Esophagus mucosa (tissue), 1 donor: ENCODE results near the gene SIRPG. TPM values are rescaled to one million over a fixed set of nuclear protein-coding genes. Genes with fewer than 3 reads are reported as not detected.
A peak's percentile ranks its signal among the peaks of the same experiment; 100 is the strongest.
"Not testable (repeated sequence)": the region's sequence is repeated elsewhere in the genome, so short reads cannot be mapped to it uniquely, and the experiment has no call there.

Experiments
- ATAC-seq: fragments of 200-7000 bp; cut with Tn5 transposase; one replicate; pipeline ENCODE4 v1.9.1; 2020
- total RNA-seq: library from RNA; stranded (reverse); gene quantifications from one replicate; pipeline ENCODE4 v1.2.4, GENCODE V29; 2023
- donor health status: DM: yes; HTN: yes; CAD: no.

SIRPG gene
- 0.60 TPM for total RNA-seq

DNA sequence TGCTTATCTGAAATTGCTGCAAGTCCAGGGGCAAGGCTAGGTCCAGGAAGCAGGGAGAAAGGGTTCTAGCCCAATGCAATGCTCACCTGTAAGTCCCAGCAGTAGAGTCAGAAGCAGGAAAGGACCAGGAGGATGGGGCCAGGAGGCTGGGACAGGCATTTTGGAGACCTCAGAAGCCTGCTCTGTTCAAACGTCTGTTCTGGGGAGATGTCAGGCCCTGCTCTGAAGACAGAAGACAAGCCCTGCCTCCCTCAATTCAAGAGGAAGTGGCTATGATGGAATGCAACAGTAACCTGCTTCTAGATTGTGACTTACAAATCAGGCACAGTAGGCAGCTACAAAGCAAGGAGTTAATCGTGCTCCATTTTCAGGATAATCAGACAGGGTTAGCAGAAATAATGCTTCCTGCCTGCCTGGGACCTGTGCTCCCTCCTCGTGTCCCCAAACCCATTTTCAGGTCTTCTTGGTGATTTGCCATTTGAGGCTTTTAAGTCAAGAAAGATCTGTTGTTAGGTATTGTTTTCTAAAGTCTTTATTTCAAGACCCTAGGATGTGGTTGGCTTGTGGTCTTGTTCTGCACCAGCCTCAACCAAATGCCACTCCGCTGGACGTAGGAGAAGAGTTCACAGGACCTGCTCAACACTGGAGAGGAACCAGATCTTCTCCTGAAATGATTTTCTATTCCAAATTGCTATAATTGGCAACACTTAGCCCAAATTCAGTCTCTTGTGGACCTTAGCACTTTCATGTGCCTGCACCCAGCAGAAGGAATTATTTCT lies at the start of gene SIRPG:
SIRPG (minus strand) TSS at position 224 of the 779 bp plus-strand sequence; CDS start at position 159, 65 bp downstream.
- peak; percentile 11 for ATAC-seq

DNA sequence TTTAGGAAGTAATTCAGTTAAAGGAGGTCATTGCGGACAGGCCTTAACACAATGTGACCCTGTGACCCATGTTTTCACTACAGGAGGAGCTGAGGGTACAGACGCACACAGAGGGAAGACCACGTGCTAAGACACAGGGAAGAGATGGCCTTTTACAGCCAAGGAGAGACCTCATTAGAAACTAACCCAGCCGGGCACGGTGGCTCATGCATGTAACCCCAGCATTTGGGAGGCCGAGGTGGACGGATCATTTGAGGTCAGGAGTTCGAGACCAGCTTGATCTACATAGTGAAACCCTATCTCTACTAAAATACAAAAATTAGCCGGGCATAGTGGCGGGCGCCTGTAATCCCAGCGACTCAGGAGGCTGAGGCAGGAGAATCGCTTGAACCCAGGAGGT lies 49.3 kb upstream of the SIRPG start:
- ATAC-seq = not testable (repeated sequence)

DNA sequence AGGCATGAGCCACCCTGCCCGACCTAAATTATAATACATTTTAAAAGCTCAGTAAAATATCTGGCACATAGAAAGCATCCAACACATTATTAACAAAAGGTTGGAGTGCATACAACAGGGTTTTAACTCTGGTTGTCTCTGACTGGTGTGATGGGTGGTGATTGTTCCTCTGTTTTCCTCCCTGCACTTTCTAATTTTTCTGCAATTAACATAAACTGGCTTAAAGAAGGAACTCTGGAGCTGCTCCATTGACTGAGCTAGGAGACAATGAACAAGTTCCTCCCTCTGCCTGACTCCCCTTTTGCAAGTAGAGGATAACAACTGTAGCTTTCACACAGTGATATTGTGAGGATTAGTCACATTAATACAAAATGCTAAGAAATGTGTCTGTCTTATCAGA lies 48.5 kb upstream of the SIRPG start:
- ATAC-seq = no peak

DNA sequence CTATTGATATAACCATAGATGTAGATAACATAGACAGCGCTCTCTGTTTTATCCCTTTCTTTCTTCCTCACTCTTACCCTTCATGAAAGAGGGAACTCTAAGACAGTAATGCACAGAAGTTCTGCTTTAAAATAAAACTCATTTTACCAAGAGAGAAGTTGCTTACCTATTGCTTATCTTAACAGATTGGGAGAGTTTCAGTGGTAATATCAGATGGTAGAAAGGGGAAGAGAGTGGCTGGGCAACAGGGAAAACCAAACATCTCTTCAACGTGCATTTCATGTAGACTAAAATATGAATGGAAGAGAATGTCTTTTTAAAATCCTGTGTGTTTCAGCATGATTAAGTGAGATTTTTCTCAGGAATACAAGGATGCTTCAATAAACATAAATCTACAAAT lies 45.3 kb upstream of the SIRPG start:
- no peak for ATAC-seq

DNA sequence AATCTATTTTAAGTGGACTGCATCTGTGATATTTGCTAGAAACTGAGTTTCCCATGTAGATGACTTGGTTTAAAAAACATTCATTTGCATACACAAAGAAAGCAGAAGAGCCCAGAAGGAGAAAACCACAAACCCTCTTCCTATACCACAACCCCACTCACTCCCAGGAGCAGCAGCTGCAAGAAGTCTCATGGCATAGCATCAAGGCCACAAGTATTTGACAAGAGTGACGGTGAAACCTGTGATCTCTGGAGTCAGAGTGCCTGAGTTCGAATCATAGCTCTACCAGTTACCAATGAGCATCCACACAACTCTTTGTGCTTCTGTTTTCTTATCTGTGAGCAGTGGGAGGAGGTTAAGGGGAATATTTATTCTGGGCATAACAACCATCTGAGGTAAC lies 44.7 kb upstream of the SIRPG start:
- ATAC-seq = no peak

DNA sequence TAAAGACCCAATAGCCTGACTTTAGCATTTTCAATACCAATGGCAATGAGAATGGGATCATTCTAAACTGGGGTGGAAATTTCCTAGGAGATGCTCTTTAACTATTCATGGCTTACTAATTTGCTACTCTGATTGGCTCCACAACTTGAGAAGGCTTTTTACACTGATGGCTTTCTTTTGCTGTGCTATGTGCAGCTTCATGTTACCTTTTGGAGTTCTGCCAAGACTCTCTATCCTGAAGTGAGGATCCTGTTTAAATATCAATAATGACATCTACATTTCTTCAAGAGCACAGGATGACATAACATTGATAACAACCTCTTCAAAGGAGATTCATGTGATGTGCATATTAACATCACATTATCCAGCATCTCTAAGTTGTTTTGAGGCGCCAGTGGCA lies 43.4 kb upstream of the SIRPG start:
- ATAC-seq = no peak

DNA sequence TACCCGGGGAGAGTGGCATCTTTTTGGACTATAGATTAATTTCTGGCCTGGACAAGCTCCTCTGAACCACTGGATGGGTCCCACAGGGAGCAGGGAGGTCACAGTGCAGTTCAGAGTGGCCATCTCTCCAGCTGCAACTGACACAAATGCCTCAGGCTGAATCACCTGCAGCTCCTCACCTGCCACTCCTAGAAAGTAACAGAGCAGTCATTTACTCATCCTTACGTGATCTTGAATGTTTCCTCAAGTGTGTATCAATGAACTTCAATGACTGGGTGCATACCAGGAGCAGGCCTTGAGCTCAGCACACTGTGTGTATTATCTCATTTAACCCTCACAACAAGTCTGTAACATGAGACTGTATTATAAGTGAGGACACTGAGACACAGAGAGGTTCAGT lies 40.0 kb upstream of the SIRPG start:
- no peak for ATAC-seq

DNA sequence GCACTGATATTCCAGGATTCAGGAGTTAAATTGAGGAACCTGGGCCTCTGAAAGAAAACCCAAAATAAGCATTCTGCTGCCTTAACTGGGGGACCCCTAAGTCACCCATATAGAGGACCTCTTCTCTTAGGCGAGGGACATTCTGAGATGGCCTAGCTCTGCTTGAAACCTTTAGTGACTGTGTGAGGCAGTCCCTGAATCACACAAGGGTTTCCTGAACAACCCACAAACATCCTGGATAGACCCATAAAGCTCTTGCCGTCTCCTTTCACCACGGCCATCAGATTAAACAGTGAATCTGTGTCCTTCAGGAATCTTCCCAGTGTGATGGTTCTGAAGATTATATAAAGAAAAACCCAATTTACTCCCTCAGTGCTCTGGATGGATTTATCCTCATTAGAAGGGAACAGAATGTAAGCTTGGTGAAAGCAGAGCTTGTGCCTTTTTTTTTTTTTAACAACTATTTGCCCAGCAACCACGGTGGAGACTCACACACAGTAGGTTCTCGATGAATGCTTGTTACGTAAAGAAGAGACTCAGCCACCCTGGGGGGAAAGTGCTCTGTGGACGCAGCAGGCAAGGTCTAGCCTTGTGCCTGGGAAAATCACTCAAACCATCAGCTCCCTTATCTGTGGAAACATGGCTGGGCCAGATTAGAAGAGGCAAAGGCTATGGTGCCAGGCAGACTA lies 39.1 kb upstream of the SIRPG start:
- ATAC-seq = no peak

DNA sequence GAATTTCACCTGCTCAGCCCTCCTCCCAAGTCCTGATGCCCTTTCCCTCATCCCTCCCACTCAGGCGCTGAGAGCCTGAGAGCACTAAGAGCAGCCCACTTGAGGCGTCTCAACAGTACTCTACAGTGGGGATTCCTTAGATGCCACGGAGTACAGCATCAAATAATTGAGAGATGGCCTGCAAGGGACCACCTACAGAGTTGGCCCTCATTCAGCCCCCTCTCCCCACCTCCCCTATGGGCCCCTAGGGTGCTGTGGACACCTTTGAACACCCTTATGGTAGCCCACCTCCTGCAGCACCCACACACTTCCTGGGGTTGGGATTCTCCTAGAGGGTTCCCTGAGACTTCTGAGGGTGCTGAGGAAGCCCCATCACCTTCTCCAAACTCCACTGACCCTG lies 37.1 kb upstream of the SIRPG start:
- ATAC-seq = no peak

DNA sequence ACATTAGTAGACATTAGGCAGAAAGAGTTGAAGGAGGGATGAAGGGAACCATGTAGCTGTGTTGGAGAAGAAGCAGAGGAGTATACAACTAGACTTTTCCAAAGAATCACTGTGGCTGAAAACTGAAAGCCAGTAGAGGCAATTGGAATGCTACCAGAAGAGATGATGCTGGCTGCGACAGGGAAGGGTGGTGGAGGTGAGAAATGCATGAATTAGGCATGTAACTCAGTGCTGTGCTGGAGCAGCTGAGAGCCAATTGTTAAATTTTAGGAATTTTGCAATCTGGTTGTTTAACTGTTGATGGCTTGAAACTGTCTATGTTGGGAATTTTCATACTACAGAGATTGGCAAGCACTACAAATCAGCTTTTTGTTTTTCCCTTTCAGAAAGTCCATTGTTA lies 35.8 kb upstream of the SIRPG start:
- ATAC-seq = no peak

DNA sequence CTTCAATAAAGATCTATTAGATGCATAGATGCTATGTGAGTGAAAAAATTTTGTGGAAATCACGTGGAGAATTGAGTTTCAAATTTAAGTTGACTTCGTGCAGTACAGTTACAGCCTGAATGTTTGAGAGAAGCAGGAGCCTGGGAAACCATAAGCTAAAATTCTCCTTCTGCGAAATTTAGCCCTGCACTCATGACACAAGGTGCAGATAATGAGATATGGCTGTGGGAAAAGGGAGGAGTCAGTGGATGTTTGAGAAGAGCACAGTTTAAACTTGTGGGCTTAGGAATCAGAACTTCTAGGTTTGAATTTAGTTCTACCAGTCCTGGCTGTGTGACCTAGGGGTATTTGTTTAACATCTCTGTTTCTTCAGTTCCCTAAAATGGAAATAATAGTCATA lies 32.1 kb upstream of the SIRPG start:
- ATAC-seq = no peak

DNA sequence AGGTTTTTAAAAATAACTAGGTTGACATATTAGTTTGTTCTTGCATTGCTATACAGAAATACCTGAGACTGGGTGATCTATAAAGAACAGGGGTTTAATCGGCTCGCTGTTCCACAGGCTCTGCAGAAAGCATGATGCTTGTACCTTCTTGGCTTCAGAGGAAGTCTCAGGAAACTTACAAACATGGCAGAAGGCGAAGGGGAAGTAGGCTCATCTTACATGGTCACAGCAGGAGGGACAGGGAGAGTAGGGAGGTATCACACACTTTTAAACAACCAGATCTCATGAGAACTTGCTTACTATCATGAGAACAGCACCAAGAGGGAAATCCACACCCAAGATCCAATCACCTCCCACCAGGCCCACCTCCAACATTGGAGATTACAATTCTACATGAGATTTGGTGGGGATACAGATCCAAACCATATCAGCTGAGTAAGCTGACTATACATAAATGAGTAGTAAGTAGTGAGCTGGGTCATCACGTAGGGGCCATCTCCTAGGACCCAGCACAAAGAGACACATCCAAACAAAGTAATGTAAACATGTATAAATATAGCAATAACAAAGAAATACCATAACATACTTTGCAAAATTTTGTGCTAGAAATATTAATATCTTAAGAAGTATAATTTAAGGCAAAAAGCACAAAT lies 31.4 kb upstream of the SIRPG start:
- ATAC-seq = no peak

DNA sequence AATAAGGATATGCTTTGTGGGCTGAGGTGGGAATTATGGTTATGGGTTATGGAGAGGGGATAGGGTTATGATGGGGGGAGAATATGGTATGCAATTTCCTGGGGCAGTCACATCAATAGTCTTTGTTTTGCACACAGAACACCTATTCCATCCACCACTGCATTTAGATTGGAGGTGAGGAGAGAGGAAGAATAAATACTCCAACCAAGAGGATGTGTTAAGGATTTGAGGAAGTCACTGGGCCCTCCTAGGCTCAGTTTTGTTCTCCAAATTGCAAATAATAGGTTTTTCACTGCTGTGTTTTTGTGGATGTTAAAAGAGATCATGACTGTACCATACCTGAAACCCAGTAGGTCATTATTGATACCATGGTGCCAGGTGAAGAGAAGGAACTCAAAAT lies 29.5 kb upstream of the SIRPG start:
- ATAC-seq = no peak

DNA sequence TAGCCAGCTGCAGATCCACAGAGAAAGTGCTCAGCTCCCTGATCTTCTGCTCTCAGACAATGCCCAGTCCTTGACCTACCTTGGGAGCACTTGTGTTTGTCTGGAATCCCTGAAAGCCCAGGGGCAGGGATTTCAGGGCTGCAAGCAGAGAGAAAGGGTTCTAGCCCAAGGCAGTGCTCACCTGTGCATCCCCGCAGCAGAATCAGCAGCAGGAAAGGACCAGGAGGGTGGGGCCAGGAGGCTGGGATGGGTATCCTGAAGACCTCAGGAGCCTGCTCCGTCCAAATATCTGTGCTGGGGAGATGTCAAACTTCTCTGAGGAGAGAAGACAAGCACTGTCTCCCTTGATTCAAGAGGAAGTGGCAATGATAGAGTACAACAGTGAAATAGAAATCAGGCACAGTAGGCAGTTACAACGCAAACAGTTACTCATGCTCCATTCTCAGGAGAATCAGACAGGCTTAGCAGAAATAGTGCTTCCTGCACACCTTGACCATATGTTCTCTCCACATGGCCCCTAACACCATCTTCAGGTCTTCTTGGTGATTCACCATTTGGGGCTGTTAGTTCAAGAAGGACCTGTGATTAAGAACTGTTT lies 28.7 kb upstream of the SIRPG start:
- no peak for ATAC-seq

DNA sequence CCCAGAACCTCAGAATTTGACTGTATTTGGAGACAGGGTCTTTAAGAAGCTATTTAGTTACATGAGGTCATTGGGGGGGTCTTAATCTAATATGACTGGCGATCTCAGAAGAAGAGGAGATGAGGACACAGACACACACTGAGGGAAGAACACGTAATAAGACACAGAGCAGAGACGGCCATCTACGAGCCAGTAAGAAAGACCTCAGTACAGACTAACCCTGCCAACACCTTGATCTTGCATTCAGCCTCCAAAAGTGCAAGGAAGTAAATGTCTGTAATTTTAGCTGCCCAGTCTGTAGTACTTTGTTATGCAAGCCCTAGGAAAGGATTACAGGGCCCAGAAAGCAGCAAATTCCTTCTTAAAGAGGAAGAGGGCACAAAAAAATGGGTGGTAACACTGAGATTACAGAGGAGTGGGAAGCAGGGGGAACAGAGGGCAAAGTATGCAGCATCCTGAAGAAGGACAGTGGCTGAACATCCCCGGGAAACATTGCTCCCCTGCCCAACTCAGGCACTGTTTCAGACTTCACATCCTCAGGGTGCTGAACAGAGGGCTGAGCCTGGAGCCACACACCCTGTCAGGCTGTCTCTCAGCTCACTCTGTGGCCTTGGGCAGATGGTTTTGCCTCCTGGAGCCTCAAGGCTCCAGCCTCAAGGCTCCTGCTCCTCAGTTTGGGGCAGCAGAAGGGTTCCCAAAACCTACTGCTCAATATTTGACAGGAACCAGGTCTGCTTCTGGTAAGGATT lies 27.9 kb upstream of the SIRPG start:
- ATAC-seq = no peak

DNA sequence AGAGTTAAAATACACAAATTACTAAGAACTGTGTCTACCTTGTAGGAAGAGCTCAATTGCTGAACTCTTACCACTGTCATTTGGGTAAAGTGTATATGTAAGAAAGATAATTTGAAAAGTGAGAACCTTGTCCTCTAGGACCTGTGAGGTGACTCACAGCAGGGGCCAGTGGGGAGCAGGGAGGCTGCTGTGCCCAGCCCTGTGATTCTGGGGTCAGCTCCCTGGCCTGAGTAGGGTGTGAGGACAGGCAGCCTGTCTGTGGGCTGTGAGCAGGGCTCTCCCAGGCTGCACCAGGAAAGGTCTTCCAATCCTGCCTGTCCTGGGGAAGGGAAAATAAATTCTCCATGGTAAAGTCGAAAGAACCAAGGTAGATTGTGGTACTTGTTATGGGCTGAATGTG lies 27.3 kb upstream of the SIRPG start:
- ATAC-seq = no peak

DNA sequence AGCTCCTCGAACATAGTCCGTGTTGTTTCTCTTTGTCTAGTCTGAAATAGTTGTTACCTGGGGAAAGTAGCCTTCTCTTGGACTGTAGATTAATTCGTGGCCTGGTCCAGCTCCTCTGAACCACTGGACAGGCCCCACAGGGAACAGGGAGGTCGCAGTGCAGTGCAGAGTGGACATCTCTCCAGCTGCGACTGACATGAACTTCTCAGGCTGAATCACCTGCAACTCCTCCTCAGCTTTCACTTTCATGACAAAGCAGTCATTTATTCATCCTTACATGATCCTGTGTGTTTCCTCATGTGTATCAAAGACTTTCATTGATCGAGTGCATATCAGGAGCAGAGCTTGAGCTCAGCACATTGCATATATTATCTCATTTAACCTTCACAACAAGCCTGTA lies 19.1 kb upstream of the SIRPG start:
- ATAC-seq = no peak

DNA sequence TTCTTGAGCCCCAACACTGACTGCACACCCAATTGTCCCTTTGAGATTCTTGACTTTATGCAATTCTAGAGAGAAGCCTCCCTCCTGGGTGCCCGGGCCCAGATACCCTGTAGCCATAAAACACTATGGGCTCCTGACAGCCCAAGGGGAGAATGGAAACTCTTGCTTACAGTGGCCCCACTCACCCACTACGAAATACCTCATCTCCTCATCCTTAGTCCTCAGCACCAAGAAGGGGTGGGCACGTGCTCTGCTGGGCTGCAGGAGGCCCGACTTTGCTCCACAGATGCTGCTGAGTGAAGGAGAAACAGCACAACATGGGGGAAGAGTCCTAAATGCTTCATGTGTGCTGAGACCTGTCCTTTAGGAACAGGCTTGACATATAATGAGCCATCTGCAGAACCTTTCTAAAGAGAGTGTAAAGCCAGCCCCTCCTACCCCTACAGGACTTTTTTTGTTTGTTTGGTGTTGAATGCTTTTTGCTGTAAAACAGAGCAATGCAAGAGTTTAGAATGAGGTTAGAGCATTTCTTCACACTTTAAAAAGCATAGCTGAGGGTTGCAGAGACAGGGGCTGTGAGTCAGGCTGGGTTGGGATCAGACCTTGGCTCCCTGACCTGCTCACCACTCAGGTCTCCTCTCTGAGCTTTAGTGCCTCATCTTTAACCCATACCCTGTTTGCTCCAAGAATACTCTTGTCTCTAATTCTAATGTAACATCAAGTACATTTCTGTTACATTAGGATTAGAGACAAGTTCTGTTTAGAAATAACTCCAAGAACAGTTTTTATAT lies 17.6 kb upstream of the SIRPG start:
- ATAC-seq = no peak

DNA sequence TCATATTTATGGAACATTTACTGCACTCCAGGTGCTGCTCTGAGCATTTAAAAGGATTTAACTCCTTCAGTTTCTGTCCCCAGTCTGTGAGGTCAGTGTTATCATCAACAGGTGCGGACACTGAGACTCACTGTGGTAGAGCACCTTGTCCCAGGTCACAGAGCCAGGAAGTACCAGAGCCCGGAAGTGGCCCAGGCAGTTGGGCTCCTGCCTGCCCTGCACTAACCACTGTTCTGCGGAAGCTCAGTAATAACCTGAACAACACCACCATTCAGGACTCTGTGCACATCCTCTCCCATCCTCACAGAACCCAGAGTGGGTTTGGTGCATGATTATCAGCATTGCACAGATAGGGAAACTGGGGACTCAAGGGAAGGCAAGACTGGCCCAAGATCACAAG lies 16.8 kb upstream of the SIRPG start:
- peak; percentile 44 for ATAC-seq

DNA sequence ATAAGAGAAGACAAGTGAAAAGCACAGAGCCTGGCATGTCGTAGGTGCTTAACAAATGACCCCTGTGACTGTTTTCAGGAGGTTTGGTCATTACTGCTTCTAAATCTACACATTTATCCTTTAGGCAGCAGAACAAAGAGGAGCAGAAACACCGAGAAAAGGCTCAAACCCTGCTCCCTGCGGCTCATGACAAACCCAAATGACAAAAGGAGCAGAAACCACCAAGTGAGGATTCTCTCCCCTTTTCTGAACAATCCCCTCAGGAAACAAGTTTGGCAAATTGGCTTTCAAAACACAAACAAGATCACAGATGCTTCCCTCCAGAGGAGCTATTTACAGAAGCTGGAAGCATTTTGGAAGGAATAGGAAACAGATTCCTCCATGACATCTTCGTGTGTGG lies 15.8 kb upstream of the SIRPG start:
- no peak for ATAC-seq

DNA sequence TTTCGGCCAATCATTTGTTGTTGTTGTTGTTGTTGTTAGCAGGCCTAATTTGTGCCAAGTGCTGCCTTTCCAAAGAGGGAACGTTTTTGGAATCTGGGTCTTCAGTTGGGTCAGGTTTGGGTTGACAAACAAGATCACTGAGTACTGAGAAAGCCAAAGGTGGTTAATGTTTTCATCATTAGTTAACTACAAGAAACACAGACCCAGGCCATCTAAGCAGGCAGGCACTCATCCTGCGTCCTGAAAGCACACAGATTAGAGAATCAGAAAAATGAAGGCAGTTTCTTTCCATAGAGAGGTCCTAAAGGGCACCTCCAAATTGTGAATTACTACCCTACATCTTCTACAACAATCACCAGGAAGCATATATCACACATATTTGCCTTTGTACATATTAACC lies 15.1 kb upstream of the SIRPG start:
- ATAC-seq = no peak
